ENCODE results near the gene TTC19.

Gene TTC19

GRCh38 chr17:15999141-15999973 is at the start of gene TTC19, which contains the start of gene ZSWIM7:
TSS of gene TTC19 (plus strand) at chr17:15999824. CDS start at chr17:15999849, 25 bp downstream.
TSS of gene ZSWIM7 (minus strand) at chr17:15999704. CDS start at chr17:15999594, 110 bp downstream.
- peak; percentile 74 to 89 for DNase-seq (ENCODE audit: low read depth in 2 of 2, low spot score in 1 of 2)

DNA sequence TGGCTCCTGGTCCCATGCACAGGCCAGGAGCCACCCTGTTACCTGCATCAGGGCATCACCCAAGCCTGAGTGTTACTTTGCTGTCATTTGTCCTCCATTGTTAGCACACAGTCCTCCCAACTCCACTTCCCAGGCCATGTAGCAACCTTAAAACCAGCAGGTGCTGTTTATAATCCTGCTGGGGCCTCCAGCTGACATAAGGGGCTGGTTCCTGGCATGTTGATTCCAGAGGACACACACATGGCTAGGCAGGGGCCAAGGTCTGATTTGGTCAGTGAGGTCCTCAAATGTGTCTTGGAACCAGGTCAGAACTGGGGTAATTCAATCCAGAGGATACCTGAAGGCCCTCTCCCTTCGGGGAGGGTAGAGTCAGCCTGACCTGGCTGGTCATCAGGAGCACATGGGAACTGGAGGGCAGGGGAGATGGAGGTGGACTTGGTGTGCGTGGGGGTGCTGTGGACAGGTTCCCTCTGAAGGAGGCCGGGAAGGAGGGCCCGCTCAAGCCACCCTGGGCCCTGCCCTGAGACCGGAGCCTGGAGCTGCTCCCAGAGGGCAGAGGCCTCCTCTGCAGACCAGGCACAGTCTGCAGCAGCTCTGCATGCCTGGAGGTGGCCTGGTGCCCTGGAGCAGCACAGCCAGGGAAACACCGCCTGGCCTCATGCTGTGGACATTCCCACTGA is 48.1 kb upstream of the TTC19 start:
- no peak for DNase-seq (ENCODE audit: low read depth in 2 of 2, low spot score in 1 of 2)

GRCh38 chr17:15952048-15952532 is 47.5 kb upstream of the TTC19 start:
- DNase-seq (ENCODE audit: low read depth in 2 of 2, low spot score in 1 of 2): no peak

- no peak for DNase-seq (ENCODE audit: low read depth in 2 of 2, low spot score in 1 of 2)
Measured at GRCh38 chr17:15952916-15953790, 46.5 kb upstream of the TTC19 start.

- no peak for DNase-seq (ENCODE audit: low read depth in 2 of 2, low spot score in 1 of 2)
Measured at GRCh38 chr17:15954222-15954621, 45.4 kb upstream of the TTC19 start.

- DNase-seq (ENCODE audit: low read depth in 2 of 2, low spot score in 1 of 2): no peak
Measured at GRCh38 chr17:15955793-15956541, 43.7 kb upstream of the TTC19 start.

- DNase-seq (ENCODE audit: low read depth in 2 of 2, low spot score in 1 of 2): no peak
Measured at GRCh38 chr17:15957206-15957605, 42.4 kb upstream of the TTC19 start.

DNA sequence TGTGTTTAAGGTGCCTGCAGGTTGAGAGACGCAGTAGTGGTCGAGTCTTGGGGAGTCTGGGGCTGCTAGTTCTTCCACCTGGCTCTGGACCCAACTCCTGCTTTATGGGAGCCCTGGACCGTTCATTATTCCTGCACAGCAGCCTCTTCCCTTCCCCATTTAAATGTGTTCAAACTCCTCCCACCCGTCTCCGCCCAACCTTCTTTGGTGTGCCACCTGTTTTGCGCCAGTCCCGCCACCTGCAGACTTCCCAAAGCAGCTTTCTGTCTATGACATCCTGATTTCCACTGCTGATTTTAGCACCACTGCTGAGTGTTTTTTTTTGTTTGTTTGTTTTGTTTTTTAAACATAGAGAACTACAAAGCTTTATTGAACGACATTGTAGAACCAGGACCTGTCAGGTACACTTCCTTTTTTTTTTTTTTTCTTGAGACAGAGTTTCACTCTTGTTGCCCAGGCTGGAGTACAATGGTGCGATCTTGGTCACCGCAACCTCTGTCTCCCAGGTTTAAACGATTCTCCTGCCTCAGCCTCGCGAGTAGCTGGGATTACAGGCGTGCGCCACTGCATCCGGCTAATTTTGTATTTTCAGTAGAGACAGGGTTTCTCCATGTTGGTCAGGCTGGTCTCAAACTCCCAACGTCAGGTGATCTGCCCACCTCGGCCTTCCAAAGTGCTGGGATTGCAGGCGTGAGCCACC is 41.9 kb upstream of the TTC19 start:
- no peak for DNase-seq (ENCODE audit: low read depth in 2 of 2, low spot score in 1 of 2)

DNA sequence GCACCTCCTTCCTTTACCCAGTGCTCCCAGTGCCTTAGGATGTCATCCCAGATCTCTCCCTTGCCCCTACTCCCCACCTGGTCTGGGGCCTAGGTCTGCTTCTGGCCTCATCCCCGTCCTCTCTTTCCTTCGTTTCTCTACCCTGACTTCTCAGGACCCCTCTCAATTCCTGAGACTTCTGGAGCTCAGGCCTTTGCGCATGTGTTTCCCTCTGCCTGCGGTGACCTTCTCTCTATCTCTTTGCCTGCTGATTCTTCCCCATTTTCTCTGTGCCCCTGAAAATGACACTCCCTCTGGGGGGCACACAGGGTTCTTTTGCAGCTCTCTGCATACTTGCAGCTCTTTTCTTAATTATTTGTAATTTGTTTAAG is 41.2 kb upstream of the TTC19 start:
- no peak for DNase-seq (ENCODE audit: low read depth in 2 of 2, low spot score in 1 of 2)

DNA sequence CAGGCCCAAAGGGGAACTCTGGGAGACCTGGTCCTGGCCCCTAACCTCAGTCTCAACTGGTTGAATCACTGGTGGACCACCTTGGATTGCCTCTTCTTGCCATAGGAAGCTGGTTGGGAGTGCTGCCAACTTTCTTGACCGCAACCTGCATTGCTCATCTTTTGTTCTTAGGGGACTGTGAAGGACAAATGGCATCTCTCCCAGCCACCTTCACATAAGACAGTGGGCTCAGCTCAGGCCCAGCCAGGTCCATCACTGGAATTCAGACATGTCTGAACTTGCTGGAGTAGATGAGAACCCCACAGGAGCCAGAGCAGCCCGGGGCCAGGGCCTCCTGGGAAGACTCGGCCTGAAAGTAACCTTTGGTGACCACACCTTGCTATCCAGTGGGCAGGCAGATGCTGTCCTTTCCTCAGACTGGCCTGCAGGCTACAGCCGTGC is 35.9 kb upstream of the TTC19 start:
- no peak for DNase-seq (ENCODE audit: low read depth in 2 of 2, low spot score in 1 of 2)

DNA sequence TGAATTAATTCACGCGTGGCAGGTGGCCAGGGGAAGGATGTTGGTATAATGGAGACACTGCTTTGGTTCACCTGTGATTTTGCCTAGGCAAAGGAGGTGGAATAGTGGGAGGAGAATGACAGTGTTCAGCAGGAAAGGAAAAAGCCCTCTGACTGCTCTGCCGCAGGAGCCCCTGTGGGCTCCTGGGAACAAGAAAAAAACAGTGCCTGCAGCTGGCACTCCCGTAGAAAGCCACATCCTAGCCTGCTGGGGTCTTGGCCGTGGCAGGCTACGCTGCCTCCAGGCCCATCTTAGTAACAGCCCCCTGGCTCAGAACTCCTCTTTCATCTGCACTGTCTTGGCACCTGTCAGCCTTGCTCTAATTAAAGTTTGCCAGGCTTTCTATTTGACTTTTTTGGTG is 34.1 kb upstream of the TTC19 start:
- DNase-seq (ENCODE audit: low read depth in 2 of 2, low spot score in 1 of 2): no peak

DNA sequence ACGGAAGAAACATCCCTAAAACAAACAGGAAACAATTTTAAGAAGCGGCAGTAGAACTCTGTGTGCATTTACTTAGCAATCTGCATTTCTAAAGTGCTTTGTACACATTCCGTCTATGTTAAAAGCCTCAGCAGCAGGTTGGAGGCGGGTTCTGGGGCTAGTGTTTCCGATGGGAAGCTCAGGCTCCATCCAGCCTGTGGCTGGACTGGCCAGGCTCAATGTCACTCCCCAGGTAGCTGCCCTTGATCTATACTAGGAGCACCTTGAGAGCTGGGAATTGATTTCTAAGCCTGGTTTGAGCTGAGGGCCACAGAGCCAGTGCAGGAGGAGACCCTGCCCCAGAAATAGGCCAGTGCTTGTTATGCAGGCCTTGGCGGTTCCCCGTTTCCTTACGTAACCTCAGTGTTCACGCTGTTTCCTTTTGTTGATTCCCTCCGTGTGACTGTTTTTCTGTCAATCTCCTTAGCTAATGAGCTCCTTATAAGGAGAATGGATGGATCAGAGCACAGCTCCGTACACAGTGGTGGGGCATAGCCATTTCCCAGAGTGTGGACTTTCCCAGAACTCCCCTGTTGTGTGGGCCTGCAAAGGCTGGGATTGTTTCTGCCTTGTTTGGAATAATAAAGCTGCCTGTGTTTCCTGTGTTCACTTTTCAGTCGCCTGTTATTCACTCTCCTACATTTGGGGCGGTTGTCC is 33.3 kb upstream of the TTC19 start:
- DNase-seq (ENCODE audit: low read depth in 2 of 2, low spot score in 1 of 2): no peak

GRCh38 chr17:15966879-15967248 is 32.8 kb upstream of the TTC19 start:
- DNase-seq (ENCODE audit: low read depth in 2 of 2, low spot score in 1 of 2): no peak

- no peak for DNase-seq (ENCODE audit: low read depth in 2 of 2, low spot score in 1 of 2)
Measured at GRCh38 chr17:15967706-15968399, 31.8 kb upstream of the TTC19 start.

DNA sequence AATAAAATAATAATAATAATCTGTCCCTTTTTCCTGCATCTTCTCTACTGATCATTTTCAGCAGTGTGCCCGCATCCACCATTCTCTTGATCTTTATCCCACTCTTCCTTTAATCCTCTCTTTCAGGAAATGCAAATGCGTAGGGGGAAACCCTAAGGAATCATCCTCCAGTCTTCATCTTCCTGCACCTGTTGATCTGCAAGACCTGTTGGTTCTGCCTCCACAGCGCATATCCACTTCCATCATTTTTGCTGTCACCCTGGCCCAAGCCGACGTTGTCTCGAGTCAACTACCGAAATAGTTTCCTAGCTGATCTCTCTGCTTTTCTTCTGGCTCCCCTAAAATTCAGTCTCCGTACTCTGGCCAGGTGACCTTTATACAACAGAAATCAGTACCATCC is 30.2 kb upstream of the TTC19 start:
- no peak for DNase-seq (ENCODE audit: low read depth in 2 of 2, low spot score in 1 of 2)

- no peak for DNase-seq (ENCODE audit: low read depth in 2 of 2, low spot score in 1 of 2)
Measured at GRCh38 chr17:15970500-15970899, 29.1 kb upstream of the TTC19 start.

GRCh38 chr17:15971098-15971678 is 28.4 kb upstream of the TTC19 start:
- DNase-seq (ENCODE audit: low read depth in 2 of 2, low spot score in 1 of 2): no peak

GRCh38 chr17:15971882-15972281 is 27.7 kb upstream of the TTC19 start:
- DNase-seq (ENCODE audit: low read depth in 2 of 2, low spot score in 1 of 2): no peak

Measured in stimulated activated CD8-positive, alpha-beta memory T cell treated with anti-CD3 and anti-CD28 coated beads, Interleukin-4, amount 100 ng/mL, for 4 hours (primary cell).